SHP77 (cell line): Measurements from ENCODE around the gene NCR1.
"Not testable (repeated sequence)": the region's sequence is repeated elsewhere in the genome, so short reads cannot be mapped to it uniquely, and the experiment has no call there.

ENCODE experiments used
- DNase-seq, 2 experiments: peaks; one replicate each; lab custom pipeline; 2025; lab: John Stamatoyannopoulos, UW

Gene NCR1

DNA sequence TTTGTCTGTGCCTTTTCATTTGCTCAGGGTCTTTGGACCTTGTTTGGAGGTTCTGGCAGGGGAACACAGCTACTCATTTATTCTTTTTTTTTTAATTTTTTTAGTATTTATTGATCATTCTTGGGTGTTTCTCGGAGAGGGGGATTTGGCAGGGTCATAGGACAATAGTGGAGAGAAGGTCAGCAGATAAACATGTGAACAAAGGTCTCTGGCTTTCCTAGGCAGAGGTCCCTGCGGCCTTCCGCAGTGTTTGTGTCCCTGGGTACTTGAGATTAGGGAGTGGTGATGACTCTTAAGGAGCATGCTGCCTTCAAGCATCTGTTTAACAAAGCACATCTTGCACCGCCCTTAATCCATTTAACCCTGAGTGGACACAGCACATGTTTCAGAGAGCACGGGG is 2.0 kb downstream of the NCR1 start:
- not testable (repeated sequence) for DNase-seq

GRCh38 chr19:54916822-54917221 is 10.9 kb downstream of the NCR1 start:
- DNase-seq: no peak

DNA sequence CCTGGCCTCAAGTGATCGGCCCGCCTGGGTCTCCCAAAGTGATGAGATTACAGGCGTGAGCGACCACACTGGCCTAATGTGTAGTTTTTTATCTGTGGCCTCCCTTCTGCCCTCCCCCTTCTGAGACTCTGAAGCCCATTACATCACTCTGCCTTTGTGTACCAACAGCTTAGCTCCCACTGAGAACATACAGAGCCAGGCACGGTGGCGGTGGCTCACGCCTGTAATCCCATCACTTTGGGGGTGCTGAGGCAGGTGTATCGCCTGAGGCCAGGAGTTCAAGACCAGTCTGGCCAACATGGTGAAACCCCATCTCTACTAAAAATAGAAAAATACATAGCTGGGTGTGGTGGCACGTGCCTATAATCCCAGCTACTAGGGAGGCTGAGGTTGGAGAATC is 12.6 kb downstream of the NCR1 start:
- no peak for DNase-seq

- not testable (repeated sequence) for DNase-seq
Measured at GRCh38 chr19:54919646-54920563, 14.0 kb downstream of the NCR1 start.

- DNase-seq: no peak
Measured at GRCh38 chr19:54921082-54921481, 15.1 kb downstream of the NCR1 start.

GRCh38 chr19:54923276-54923675 is 17.3 kb downstream of the NCR1 start:
- DNase-seq: no peak

DNA sequence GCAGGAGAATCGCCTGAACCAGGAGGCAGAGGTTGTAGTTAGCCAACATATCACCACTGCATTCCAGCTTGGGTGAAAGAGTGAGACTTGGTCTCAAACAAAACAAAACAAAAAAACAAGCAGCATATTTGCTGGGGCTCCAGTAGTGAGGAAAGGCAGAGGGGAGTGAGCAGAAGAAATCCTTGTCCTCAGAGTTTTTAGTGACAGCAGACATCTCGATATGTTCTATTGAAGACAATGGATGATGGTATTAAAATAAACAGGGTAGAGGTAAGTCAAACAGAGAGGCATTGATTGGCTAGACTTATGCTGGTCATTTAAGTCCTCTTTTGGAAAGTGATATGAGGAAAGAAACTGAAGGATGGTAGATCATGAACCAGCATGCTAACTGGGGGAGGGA is 22.4 kb downstream of the NCR1 start:
- no peak for DNase-seq

GRCh38 chr19:54937926-54938325 is 32.0 kb downstream of the NCR1 start:
- DNase-seq: no peak

DNA sequence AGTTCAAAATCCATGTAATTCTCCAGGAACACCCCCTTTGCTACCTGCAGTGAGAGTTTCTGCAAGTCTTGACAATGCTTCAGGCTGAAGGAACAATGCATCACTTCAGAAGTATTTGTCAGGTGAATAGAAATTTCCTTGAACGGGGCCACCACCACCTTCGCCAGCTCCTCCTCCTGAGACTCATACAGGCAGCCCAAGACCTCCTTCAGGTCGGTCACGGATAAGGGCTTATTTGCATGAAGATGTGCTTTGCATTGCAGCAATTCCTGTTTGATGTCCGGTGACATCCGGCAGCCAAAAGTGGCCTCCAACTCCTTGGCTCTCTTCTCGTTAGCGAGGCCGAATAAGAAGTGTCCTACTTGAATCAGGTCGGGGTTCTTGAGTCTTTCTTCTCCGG is 33.0 kb downstream of the NCR1 start:
- DNase-seq: no peak

DNA sequence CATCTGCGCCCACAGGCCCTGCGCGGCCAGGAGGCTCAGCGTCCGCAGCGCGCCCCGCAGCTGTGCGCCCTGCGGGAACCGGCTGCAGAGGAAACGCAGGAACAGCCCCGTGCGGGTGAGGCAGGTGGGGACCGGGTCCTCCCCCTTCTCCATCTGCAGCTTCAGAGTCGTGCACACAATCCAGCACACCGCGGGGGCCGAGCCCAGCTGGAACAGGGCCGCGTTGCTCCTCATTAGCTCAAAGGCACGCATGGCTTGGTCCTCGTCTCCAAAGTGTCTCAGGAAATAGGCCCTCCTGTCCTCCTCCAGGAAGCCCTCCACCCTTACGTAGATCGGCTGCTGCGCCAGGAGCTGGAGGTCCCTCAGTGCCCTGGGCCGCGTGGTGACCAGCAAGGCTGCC is 33.6 kb downstream of the NCR1 start:
- not testable (repeated sequence) for DNase-seq

DNA sequence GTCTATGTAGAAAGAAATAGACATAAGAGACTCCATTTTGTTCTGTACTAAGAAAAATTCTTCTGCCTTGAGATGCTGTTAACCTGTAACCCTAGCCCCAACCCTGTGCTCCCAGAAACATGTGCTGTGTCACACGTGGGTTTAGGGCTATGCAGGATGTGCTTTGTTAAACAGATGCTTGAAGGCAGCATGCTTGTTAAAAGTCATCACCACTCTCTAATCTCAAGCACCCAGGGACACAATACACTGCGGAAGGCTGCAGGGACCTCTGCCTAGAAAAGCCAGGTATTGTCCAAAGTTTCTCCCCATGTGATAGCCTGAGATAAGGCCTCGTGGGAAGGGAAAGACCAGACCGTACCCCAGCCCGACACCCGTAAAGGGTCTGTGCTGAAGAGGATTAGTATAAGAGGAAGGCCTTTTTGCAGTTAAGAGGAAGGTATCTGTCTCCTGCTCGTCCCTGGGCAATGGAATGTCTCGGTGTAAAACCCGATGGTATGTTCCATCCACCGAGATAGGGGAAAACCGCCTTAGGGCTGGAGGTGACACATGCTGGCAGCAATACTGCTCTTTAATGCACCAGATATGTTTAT is 37.9 kb downstream of the NCR1 start:
- not testable (repeated sequence) for DNase-seq

GRCh38 chr19:54947381-54947780 is 41.4 kb downstream of the NCR1 start, which contains the start of gene NLRP7:
TSS of gene NLRP7 (minus strand) at chr19:54947530.
- no peak for DNase-seq

GRCh38 chr19:54949412-54949811 is 43.5 kb downstream of the NCR1 start:
- DNase-seq: no peak

- DNase-seq: not testable (repeated sequence)
Measured at GRCh38 chr19:54950580-54950979, 44.6 kb downstream of the NCR1 start.

- no peak for DNase-seq
Measured at GRCh38 chr19:54952591-54953344, 46.8 kb downstream of the NCR1 start.

GRCh38 chr19:54953345-54953713 is 47.4 kb downstream of the NCR1 start:
- DNase-seq: not testable (repeated sequence)

DNA sequence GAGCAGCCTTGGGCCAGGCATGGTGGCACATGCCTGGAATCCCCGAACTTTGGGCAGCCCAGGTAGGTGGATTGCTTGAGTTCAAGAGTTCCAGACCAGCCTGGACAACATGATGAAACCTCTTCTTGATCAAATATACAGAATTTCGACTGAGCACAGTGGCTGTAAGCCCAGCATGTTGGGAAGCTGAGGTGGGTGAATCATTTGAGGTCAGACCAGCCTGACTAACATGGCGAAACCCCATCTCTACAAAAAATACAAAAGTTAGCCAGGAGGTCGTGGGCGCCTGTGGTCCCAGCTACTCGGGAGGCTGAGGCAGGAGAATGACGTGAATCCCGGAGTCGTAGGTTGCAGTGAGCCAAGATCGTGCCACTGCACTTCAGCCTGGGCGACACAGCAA is 49.4 kb downstream of the NCR1 start:
- no peak for DNase-seq

GRCh38 chr19:54959840-54960239 is 53.9 kb downstream of the NCR1 start:
- no peak for DNase-seq
